Thyroid gland (tissue), 4 donors: ENCODE results near the gene ADAP1. TPM values are rescaled to one million over a fixed set of nuclear protein-coding genes. Genes with fewer than 3 reads are reported as not detected.

Experiments used
- DNase-seq, 2 donors: peaks; one replicate each; pipeline ENCODE4 v3.0.0-alpha.2; 2019
- H3K27ac ChIP-seq, 3 donors: fragments of 200-600 bp; sonication (generic); 1 replicate in 2 of 3; 2 replicates in 1 of 3; pipeline ENCODE4 v1.5.1; 2016 to 2019; ENCODE audit warnings: mild to moderate bottlenecking in 1 of 3, moderate library complexity in 1 of 3
- H3K27me3 ChIP-seq: fragments of 200-600 bp; sonication (generic); one replicate; pipeline ENCODE4 v1.5.1; 2019
- H3K36me3 ChIP-seq, 2 donors: fragments of 200-600 bp; sonication (generic); one replicate each; pipeline ENCODE4 v1.5.1; 2016 to 2019
- H3K4me1 ChIP-seq, 2 donors: fragments of 200-600 bp; sonication (generic); one replicate each; pipeline ENCODE4 v1.5.1; 2017 to 2019
- H3K4me3 ChIP-seq, 3 donors: fragments of 200-600 bp; sonication (generic); replicated peaks in 1 of 3; 1 replicate in 2 of 3; 2 replicates in 1 of 3; pipeline ENCODE4 v1.5.1; 2016; ENCODE audit warnings: mild to moderate bottlenecking in 1 of 3
- H3K9me3 ChIP-seq: fragments of 200-600 bp; sonication (generic); one replicate; pipeline ENCODE4 v1.5.1; 2017
- CTCF ChIP-seq, 6 experiments: fragments of 200-600 bp in 3 of 6; fragments of 450-650 bp in 3 of 6; sonication (generic) in 3 of 6; IDR thresholded peaks; one replicate each; pipeline ENCODE4 v1.5.1; 2016 to 2019; ENCODE audit warnings: antibody characterized with exemption in 6 of 6, mild to moderate bottlenecking in 2 of 6, inconsistent platforms in 1 of 6, moderate library complexity in 1 of 6
- POLR2A ChIP-seq, 2 donors: fragments of 450-650 bp; IDR thresholded peaks; one replicate each; pipeline ENCODE4 v1.6.1; 2017; ENCODE audit warnings: antibody characterized with exemption in 2 of 2, mild to moderate bottlenecking in 2 of 2, moderate library complexity in 1 of 2
- whole genome bisulfite sequencing, 2 donors: methylation state at CpG; one replicate each; pipeline ENCODE4 v1.1.5; 2017; 5-methylcytosine and 5-hydroxymethylcytosine counted together
- intact Hi-C: fragments of 100-400 bp; cut with DNase I; formaldehyde crosslinking; loops from one replicate; pipeline ENCODE4 v1.15.1; 2023
- total RNA-seq, 4 donors: library from RNA; depleted of rRNA; stranded (reverse); fragments of >200 nt; gene quantifications; one replicate each; pipeline ENCODE4 v1.2.3, GENCODE V29; 2016

The ADAP1 gene
- total RNA-seq, 4 donors from 2014 or later = 11.7 to 29.9 (median 23.4) TPM

- H3K9me3 ChIP-seq = no peaks in the 10 kb centered on the region
- peak within 1 kb of the TSS; percentile 57 to 85 (median 67) for H3K4me3 ChIP-seq
- TF ChIP-seq POLR2A (IDR thresholded peaks at IDR 0.05) (peak; percentile 59 to 80), CTCF (IDR thresholded peaks at IDR 0.05) (peak in 3 of 6 experiments; percentile 13 to 26 (median 20))
- 1 to 3% methylated on average over 13 to 14 of the region's 129 CpGs for WGBS, 2 donors
- H3K27ac ChIP-seq = peak within 1 kb of the TSS; percentile 76 to 87 (median 81)
- intact Hi-C loops = no loop called here
- DNase-seq = peak; percentile 95 to 97
- peaks cover 13 to 31% of the 10 kb centered on the region in 2 donors for H3K4me1 ChIP-seq
- no peaks in the 10 kb centered on the region for H3K27me3 ChIP-seq
- no peaks in the 10 kb centered on the region for H3K36me3 ChIP-seq
Measured at GRCh38 chr7:876077-876971, 78.2 kb downstream of the ADAP1 start, which contains the start of gene GET4. Gene GET4, plus strand, starts transcription at chr7:876554. Its CDS starts 92 bp downstream, at chr7:876646.

- Histone ChIP-seq H3K27me3 (no peaks in the 10 kb centered on the region), H3K36me3 (peaks cover 0 to under 1% of the 10 kb centered on the region in 2 donors), H3K27ac (peak overlapping the region; percentile 43 to 87 (median 70)), H3K4me3 (peak overlapping the region in 1 of 3 donors; percentile 34), H3K9me3 (no peaks in the 10 kb centered on the region), H3K4me1 (peaks cover 13 to 31% of the 10 kb centered on the region in 2 donors)
- intact Hi-C loops = loop anchor here (2.0 kb wide), 1 partner anchor 89 kb away; no protein-coding TSS in a partner anchor
- TF ChIP-seq CTCF (IDR thresholded peaks at IDR 0.05) (no peak), POLR2A (IDR thresholded peaks at IDR 0.05) (no peak)
- no peak for DNase-seq
- 76 to 81% methylated on average over 21 to 27 of the region's 27 CpGs for WGBS, 2 donors
Measured at GRCh38 chr7:875476-876076, 78.9 kb downstream of the ADAP1 start.

GRCh38 chr7:875051-875450 is 79.4 kb downstream of the ADAP1 start:
- Histone ChIP-seq H3K36me3 (peaks cover 2 to 4% of the 10 kb centered on the region in 2 donors), H3K27me3 (no peaks in the 10 kb centered on the region), H3K27ac (peak overlapping the region in 2 of 3 donors; percentile 43 to 70), H3K9me3 (no peaks in the 10 kb centered on the region), H3K4me1 (peaks cover 13 to 31% of the 10 kb centered on the region in 2 donors), H3K4me3 (no peak overlapping the region)
- 75 to 81% methylated on average over 7 of the region's 7 CpGs for WGBS, 2 donors
- intact Hi-C loops = loop anchor here (2.0 kb wide), 1 partner anchor 88 kb away; no protein-coding TSS in a partner anchor
- no peak for DNase-seq
- no peak for TF ChIP-seq CTCF (IDR thresholded peaks at IDR 0.05)
- TF ChIP-seq POLR2A (IDR thresholded peaks at IDR 0.05) = no peak

- Histone ChIP-seq H3K4me3 (no peak overlapping the region), H3K27ac (peak overlapping the region in 1 of 3 donors; percentile 24), H3K4me1 (peaks cover 13 to 30% of the 10 kb centered on the region in 2 donors), H3K9me3 (no peaks in the 10 kb centered on the region), H3K27me3 (no peaks in the 10 kb centered on the region), H3K36me3 (peaks cover 7 to 12% of the 10 kb centered on the region in 2 donors)
- TF ChIP-seq POLR2A (IDR thresholded peaks at IDR 0.05) = no peak
- TF ChIP-seq CTCF (IDR thresholded peaks at IDR 0.05) = no peak
- intact Hi-C loops = loop anchor here (2.0 to 5.0 kb wide), 2 partner anchors 87 to 552 kb away; no protein-coding TSS in a partner anchor
- DNase-seq = no peak
- 90 to 94% methylated on average over 9 of the region's 9 CpGs for WGBS, 2 donors
Measured at GRCh38 chr7:874031-874749, 80.3 kb downstream of the ADAP1 start.
